NB4 (cell line): ENCODE measurements around the gene SLU7.

Source experiments
- MYC ChIP-seq: IDR thresholded peaks from 2 replicates; pipeline ENCODE4 v1.6.1; 2011; ENCODE audit warnings: low read depth, low read length
- TF ChIP-seq, protein P1 (sequence below): IDR thresholded peaks from one replicate; pipeline ENCODE4 v1.5.1; 2012; ENCODE audit warnings: low read depth, low read length

DNA sequence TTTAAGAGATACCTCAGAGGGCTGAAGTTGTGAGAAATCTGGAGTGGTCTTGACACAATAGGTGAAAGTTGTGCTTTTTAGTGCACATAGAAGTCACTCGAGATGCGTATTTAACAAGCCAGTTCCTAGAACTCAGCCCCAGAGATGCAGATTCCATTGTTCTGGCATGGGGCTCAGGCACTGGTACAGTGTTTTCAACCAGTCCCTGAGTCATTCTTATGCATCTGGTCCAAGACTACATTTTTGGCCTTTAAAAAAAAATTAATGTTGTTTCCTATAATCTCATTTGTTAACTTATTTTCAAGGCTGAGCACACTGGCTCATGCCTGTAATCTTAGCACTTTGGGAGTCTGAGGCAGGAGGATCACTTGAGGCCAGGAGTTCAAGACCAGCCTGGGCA, 32.4 kb upstream of the SLU7 start:
- TF ChIP-seq, protein P1, sequence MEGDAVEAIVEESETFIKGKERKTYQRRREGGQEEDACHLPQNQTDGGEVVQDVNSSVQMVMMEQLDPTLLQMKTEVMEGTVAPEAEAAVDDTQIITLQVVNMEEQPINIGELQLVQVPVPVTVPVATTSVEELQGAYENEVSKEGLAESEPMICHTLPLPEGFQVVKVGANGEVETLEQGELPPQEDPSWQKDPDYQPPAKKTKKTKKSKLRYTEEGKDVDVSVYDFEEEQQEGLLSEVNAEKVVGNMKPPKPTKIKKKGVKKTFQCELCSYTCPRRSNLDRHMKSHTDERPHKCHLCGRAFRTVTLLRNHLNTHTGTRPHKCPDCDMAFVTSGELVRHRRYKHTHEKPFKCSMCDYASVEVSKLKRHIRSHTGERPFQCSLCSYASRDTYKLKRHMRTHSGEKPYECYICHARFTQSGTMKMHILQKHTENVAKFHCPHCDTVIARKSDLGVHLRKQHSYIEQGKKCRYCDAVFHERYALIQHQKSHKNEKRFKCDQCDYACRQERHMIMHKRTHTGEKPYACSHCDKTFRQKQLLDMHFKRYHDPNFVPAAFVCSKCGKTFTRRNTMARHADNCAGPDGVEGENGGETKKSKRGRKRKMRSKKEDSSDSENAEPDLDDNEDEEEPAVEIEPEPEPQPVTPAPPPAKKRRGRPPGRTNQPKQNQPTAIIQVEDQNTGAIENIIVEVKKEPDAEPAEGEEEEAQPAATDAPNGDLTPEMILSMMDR: no peak
- no peak for TF ChIP-seq MYC
